Liver (tissue), 9 donors: ENCODE data around the gene GAB2. TPM values are rescaled to one million over a fixed set of nuclear protein-coding genes. Genes with fewer than 3 reads are reported as not detected.
"Not testable (repeated sequence)": the region's sequence is repeated elsewhere in the genome, so short reads cannot be mapped to it uniquely, and the experiment has no call there.

Source experiments
- DNase-seq: peaks from one replicate; pipeline ENCODE4 v3.0.0-alpha.2; 2017; ENCODE audit warnings: low spot score
- H3K27ac ChIP-seq, 2 donors: one replicate each; pipeline ENCODE4 v1.7.0; 2013; ENCODE audit warnings: inconsistent platforms in 2 of 2, low read length in 2 of 2, control low read depth in 1 of 2, low read depth in 1 of 2, mild to moderate bottlenecking in 1 of 2
- H3K27me3 ChIP-seq, 4 donors: one replicate each; pipeline versions ENCODE4 v1.6.1 to v1.7.0; 2013; ENCODE audit warnings: low read length in 3 of 4, inconsistent platforms in 1 of 4, mild to moderate bottlenecking in 1 of 4, moderate library complexity in 1 of 4; ENCODE audit not compliant: control insufficient read depth in 4 of 4, insufficient read depth in 4 of 4
- H3K36me3 ChIP-seq, 4 donors: one replicate each; pipeline versions ENCODE4 v1.6.1 to v1.7.0; 2013; ENCODE audit warnings: low read length in 3 of 4, mild to moderate bottlenecking in 3 of 4, low read depth in 1 of 4, moderate library complexity in 1 of 4; ENCODE audit not compliant: control insufficient read depth in 4 of 4, insufficient read depth in 3 of 4
- H3K4me1 ChIP-seq, 4 donors: one replicate each; pipeline versions ENCODE4 v1.6.1 to v1.7.0; 2013; ENCODE audit warnings: low read length in 3 of 4, mild to moderate bottlenecking in 3 of 4, moderate library complexity in 1 of 4; ENCODE audit not compliant: control insufficient read depth in 4 of 4, insufficient read depth in 4 of 4
- H3K4me3 ChIP-seq, 3 donors: one replicate each; pipeline versions ENCODE4 v1.6.1 to v1.7.0; 2013; ENCODE audit warnings: low read length in 3 of 3, control low read depth in 1 of 3, low read depth in 1 of 3, mild to moderate bottlenecking in 1 of 3
- H3K9ac ChIP-seq, 2 donors: one replicate each; pipeline ENCODE4 v1.7.0; 2013; ENCODE audit warnings: low read length in 2 of 2, mild to moderate bottlenecking in 2 of 2, moderate library complexity in 2 of 2, control low read depth in 1 of 2, low read depth in 1 of 2
- H3K9me3 ChIP-seq, 4 donors: one replicate each; pipeline versions ENCODE4 v1.6.1 to v1.7.0; 2013; ENCODE audit warnings: low read length in 3 of 4; ENCODE audit not compliant: control insufficient read depth in 4 of 4
- FOXA2 ChIP-seq: IDR thresholded peaks from 2 replicates; pipeline ENCODE4 v1.6.1; 2016; ENCODE audit warnings: antibody characterized with exemption
- GABPA ChIP-seq, 2 donors: IDR thresholded peaks in 1 of 2; conservative IDR thresholded peaks in 1 of 2; 2 replicates each; pipeline ENCODE4 v1.6.1; 2016; ENCODE audit warnings: antibody characterized with exemption in 2 of 2, mild to moderate bottlenecking in 1 of 2, moderate library complexity in 1 of 2
- NR2F2 ChIP-seq: IDR thresholded peaks from 2 replicates; pipeline ENCODE4 v1.6.1; 2016; ENCODE audit warnings: antibody characterized with exemption
- SP1 ChIP-seq: IDR thresholded peaks from 2 replicates; pipeline ENCODE4 v1.6.1; 2018; ENCODE audit warnings: antibody characterized with exemption, mild to moderate bottlenecking
- TAF1 ChIP-seq: conservative IDR thresholded peaks from 2 replicates; pipeline ENCODE4 v1.6.1; 2016; ENCODE audit warnings: antibody characterized with exemption, mild to moderate bottlenecking
- YY1 ChIP-seq: IDR thresholded peaks from 2 replicates; pipeline ENCODE4 v1.6.1; 2016; ENCODE audit warnings: antibody characterized with exemption, mild to moderate bottlenecking
- WGBS: extraction: QIAGEN DNeasy Blood & Tissue Kit; methylation state at CpG from one replicate; pipeline ENCODE4 v1.1.7; 2013; 5-methylcytosine and 5-hydroxymethylcytosine counted together
- polyA plus RNA-seq, 2 donors: library from polyadenylated mRNA; stranded (reverse) in 1 of 2; unstranded in 1 of 2; fragments of 200-250 nt in 1 of 2; fragments of >200 nt in 1 of 2; fragmentation: Nextera tagmentation in 1 of 2; extraction: Ambion mirVana in 1 of 2; gene quantifications; one replicate each; pipeline versions ENCODE4 v1.2.1 to v1.2.3, GENCODE V29; 2013 to 2015
- total RNA-seq, 2 donors: library from RNA; depleted of rRNA; stranded (reverse); fragments of >200 nt; gene quantifications; one replicate each; pipeline ENCODE4 v1.2.3, GENCODE V29; 2014
- TF ChIP-seq, protein P1 (sequence below): IDR thresholded peaks from 2 replicates; pipeline ENCODE4 v1.6.1; 2016; ENCODE audit warnings: antibody characterized with exemption, mild to moderate bottlenecking
- TF ChIP-seq, protein P2 (sequence below): IDR thresholded peaks from 2 replicates; pipeline ENCODE4 v1.6.1; 2016; ENCODE audit warnings: antibody characterized with exemption
- donor health status: healthy.
- donor health status: healthy.
- donor health status: healthy.
- donor health status: healthy.
- donor health status: healthy.

GAB2 gene
- total and polyA plus RNA-seq, 4 donors, result 1.3 to 3.6 (median 2.5) TPM

DNA sequence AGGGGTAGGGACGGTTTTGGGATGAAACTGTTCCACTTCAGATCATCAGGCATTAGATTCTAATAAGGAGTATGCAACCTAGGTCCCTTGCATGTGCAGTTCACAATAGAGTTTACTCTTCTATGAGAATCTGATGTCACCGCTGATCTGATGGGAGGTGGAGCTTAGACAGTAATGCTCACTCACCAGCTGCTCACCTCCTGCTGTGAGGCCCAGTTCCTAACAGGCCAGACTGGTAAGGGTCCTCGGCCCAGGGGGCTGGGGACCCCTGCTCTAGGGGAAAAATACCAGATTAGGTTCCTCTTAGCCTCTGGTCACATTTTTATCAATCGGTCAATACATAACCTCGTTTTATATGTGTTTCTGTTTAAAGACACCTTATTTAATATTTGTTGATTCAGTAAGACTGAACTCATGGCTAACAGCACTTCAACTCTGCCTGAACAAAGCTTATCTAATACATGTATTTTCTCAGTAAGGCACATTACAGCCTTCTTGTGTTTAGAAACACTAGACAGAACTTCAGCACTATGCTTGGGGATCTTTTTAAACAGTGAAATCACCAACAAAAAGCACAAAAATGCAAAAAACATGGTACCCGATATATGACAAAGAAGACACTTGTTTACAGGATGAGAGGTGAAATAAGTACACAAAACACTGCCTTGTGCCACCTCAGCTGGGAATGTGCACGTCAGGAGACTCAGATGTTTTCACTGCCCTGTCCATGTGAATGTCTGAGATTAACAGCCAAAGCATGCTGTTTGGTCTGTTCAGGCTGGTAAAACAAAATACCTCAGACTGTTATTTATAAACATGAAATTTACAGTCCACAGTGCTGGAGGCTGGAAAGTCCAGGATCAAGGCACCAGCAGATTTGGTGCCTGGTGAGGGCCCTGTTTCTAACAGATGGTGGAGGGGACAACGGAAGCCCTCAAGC is 121.4 kb downstream of the GAB2 start:
- H3K27ac ChIP-seq, result no peak overlapping the region
- peaks cover 0 to 25% (median 15%) of the 10 kb centered on the region in 4 donors for H3K4me1 ChIP-seq
- WGBS, result 85% methylated on average over 8 of the region's 8 CpGs
- H3K36me3 ChIP-seq, result no peaks in the 10 kb centered on the region
- no peak overlapping the region for H3K4me3 ChIP-seq
- no peak for DNase-seq
- H3K9ac ChIP-seq, result no peak overlapping the region
- TF ChIP-seq YY1, result no peak
- TF ChIP-seq, protein P1, sequence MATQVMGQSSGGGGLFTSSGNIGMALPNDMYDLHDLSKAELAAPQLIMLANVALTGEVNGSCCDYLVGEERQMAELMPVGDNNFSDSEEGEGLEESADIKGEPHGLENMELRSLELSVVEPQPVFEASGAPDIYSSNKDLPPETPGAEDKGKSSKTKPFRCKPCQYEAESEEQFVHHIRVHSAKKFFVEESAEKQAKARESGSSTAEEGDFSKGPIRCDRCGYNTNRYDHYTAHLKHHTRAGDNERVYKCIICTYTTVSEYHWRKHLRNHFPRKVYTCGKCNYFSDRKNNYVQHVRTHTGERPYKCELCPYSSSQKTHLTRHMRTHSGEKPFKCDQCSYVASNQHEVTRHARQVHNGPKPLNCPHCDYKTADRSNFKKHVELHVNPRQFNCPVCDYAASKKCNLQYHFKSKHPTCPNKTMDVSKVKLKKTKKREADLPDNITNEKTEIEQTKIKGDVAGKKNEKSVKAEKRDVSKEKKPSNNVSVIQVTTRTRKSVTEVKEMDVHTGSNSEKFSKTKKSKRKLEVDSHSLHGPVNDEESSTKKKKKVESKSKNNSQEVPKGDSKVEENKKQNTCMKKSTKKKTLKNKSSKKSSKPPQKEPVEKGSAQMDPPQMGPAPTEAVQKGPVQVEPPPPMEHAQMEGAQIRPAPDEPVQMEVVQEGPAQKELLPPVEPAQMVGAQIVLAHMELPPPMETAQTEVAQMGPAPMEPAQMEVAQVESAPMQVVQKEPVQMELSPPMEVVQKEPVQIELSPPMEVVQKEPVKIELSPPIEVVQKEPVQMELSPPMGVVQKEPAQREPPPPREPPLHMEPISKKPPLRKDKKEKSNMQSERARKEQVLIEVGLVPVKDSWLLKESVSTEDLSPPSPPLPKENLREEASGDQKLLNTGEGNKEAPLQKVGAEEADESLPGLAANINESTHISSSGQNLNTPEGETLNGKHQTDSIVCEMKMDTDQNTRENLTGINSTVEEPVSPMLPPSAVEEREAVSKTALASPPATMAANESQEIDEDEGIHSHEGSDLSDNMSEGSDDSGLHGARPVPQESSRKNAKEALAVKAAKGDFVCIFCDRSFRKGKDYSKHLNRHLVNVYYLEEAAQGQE, result no peak
- no peaks in the 10 kb centered on the region for H3K9me3 ChIP-seq
- H3K27me3 ChIP-seq, result no peaks in the 10 kb centered on the region

DNA sequence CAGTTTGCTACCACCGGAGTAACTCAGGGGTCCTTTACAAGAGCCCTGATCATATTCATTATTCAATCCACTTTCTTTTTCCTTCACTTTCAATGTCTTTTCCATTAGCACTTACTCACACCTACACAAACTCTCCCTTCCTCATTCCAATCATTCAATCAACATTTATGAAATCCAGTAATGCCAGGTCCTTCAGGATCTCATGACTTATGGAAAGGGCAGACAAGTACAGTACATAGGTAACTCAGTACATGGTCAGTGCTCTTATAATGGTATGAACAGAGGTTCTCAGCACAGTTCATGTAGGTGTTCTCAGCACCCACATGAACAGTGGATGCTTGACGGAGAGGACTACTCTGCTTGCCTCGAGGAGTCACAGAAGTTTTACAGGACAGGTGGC is 122.3 kb downstream of the GAB2 start:
- no peak for TF ChIP-seq NR2F2
- no peak for TF ChIP-seq GABPA (IDR thresholded peaks at IDR 0.05 in 1 of 2, conservative IDR thresholded peaks at IDR 0.05 in 1 of 2)
- TF ChIP-seq SP1, result no peak
- no peak for TF ChIP-seq TAF1
- TF ChIP-seq FOXA2, result no peak
- TF ChIP-seq, protein P2, sequence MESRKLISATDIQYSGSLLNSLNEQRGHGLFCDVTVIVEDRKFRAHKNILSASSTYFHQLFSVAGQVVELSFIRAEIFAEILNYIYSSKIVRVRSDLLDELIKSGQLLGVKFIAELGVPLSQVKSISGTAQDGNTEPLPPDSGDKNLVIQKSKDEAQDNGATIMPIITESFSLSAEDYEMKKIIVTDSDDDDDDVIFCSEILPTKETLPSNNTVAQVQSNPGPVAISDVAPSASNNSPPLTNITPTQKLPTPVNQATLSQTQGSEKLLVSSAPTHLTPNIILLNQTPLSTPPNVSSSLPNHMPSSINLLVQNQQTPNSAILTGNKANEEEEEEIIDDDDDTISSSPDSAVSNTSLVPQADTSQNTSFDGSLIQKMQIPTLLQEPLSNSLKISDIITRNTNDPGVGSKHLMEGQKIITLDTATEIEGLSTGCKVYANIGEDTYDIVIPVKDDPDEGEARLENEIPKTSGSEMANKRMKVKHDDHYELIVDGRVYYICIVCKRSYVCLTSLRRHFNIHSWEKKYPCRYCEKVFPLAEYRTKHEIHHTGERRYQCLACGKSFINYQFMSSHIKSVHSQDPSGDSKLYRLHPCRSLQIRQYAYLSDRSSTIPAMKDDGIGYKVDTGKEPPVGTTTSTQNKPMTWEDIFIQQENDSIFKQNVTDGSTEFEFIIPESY, result no peak
- TF ChIP-seq, protein P1, result no peak
- WGBS, result 78% methylated on average over 3 of the region's 3 CpGs
- no peak for DNase-seq

DNA sequence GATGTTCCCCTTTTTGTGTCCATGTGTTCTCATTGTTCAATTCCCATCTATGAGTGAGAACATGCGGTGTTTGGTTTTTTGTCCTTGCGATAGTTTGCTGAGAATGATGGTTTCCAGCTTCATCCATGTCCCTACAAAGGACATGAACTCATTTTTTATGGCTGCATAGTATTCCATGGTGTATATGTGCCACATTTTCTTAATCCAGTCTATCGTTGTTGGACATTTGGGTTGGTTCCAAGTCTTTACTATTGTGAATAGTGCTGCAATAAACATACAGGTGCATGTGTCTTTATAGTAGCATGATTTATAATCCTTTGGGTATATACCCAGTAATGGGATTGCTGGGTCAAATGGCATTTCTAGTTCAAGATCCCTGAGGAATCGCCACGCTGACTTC is 123.5 kb downstream of the GAB2 start:
- H3K9ac ChIP-seq, DNase-seq, H3K9me3 ChIP-seq, H3K27me3 ChIP-seq, H3K36me3 ChIP-seq, H3K27ac ChIP-seq, H3K4me3 ChIP-seq: not testable (repeated sequence)
- peaks cover 7 to 37% (median 23%) of the 10 kb centered on the region in 4 donors for H3K4me1 ChIP-seq
- WGBS, result 91% methylated on average over 5 of the region's 5 CpGs

More for the DNA sequence above, 122.3 kb downstream of the GAB2 start:
- Histone ChIP-seq H3K4me1 (peaks cover 3 to 31% (median 17%) of the 10 kb centered on the region in 4 donors), H3K36me3 (no peaks in the 10 kb centered on the region), H3K9me3 (no peaks in the 10 kb centered on the region), H3K9ac (no peak overlapping the region), H3K27me3 (no peaks in the 10 kb centered on the region), H3K4me3 (no peak overlapping the region), H3K27ac (no peak overlapping the region)
